ENCODE results near the gene SDK1.

DNA sequence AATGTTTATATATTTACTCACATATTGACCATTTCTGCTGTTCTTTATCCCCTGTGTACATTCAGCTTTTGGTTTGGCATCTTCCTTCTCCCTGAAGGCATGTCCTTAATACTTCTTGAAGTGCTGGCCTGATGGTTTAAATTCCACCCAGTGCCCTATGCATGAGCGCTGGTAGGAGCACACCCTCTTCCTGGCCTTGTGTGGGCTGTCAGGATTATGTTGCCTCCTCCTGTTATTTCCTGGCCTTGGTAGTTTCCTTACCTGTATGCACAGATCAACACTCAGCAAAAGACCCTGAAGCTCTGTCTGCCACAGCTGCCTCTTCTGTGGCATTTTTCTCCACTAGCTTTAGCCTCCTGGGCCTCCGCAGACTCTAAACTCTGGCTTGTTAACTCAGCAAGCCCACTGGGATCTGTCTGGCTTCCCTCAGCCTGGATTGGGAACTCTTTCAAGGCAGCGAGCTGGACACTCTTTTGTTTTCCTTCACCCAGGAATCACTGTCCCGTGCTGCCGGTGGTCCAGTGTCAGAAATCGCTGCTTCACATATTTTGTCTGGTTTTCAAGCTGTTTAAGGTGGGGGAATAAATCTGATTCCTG lies 595.2 kb downstream of the SDK1 start:
- TF ChIP-seq, protein P1, sequence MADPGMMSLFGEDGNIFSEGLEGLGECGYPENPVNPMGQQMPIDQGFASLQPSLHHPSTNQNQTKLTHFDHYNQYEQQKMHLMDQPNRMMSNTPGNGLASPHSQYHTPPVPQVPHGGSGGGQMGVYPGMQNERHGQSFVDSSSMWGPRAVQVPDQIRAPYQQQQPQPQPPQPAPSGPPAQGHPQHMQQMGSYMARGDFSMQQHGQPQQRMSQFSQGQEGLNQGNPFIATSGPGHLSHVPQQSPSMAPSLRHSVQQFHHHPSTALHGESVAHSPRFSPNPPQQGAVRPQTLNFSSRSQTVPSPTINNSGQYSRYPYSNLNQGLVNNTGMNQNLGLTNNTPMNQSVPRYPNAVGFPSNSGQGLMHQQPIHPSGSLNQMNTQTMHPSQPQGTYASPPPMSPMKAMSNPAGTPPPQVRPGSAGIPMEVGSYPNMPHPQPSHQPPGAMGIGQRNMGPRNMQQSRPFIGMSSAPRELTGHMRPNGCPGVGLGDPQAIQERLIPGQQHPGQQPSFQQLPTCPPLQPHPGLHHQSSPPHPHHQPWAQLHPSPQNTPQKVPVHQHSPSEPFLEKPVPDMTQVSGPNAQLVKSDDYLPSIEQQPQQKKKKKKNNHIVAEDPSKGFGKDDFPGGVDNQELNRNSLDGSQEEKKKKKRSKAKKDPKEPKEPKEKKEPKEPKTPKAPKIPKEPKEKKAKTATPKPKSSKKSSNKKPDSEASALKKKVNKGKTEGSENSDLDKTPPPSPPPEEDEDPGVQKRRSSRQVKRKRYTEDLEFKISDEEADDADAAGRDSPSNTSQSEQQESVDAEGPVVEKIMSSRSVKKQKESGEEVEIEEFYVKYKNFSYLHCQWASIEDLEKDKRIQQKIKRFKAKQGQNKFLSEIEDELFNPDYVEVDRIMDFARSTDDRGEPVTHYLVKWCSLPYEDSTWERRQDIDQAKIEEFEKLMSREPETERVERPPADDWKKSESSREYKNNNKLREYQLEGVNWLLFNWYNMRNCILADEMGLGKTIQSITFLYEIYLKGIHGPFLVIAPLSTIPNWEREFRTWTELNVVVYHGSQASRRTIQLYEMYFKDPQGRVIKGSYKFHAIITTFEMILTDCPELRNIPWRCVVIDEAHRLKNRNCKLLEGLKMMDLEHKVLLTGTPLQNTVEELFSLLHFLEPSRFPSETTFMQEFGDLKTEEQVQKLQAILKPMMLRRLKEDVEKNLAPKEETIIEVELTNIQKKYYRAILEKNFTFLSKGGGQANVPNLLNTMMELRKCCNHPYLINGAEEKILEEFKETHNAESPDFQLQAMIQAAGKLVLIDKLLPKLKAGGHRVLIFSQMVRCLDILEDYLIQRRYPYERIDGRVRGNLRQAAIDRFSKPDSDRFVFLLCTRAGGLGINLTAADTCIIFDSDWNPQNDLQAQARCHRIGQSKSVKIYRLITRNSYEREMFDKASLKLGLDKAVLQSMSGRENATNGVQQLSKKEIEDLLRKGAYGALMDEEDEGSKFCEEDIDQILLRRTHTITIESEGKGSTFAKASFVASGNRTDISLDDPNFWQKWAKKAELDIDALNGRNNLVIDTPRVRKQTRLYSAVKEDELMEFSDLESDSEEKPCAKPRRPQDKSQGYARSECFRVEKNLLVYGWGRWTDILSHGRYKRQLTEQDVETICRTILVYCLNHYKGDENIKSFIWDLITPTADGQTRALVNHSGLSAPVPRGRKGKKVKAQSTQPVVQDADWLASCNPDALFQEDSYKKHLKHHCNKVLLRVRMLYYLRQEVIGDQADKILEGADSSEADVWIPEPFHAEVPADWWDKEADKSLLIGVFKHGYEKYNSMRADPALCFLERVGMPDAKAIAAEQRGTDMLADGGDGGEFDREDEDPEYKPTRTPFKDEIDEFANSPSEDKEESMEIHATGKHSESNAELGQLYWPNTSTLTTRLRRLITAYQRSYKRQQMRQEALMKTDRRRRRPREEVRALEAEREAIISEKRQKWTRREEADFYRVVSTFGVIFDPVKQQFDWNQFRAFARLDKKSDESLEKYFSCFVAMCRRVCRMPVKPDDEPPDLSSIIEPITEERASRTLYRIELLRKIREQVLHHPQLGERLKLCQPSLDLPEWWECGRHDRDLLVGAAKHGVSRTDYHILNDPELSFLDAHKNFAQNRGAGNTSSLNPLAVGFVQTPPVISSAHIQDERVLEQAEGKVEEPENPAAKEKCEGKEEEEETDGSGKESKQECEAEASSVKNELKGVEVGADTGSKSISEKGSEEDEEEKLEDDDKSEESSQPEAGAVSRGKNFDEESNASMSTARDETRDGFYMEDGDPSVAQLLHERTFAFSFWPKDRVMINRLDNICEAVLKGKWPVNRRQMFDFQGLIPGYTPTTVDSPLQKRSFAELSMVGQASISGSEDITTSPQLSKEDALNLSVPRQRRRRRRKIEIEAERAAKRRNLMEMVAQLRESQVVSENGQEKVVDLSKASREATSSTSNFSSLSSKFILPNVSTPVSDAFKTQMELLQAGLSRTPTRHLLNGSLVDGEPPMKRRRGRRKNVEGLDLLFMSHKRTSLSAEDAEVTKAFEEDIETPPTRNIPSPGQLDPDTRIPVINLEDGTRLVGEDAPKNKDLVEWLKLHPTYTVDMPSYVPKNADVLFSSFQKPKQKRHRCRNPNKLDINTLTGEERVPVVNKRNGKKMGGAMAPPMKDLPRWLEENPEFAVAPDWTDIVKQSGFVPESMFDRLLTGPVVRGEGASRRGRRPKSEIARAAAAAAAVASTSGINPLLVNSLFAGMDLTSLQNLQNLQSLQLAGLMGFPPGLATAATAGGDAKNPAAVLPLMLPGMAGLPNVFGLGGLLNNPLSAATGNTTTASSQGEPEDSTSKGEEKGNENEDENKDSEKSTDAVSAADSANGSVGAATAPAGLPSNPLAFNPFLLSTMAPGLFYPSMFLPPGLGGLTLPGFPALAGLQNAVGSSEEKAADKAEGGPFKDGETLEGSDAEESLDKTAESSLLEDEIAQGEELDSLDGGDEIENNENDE (IDR thresholded peaks at IDR 0.05; ENCODE audit: insufficient replicate concordance, low read length): no peak
- TF ChIP-seq NRF1 (IDR thresholded peaks at IDR 0.05; ENCODE audit: low read depth, low read length): no peak
- TF ChIP-seq HDAC2 (IDR thresholded peaks at IDR 0.05; ENCODE audit: borderline replicate concordance in 1 of 2, low read depth in 2 of 2, low read length in 2 of 2): no peak
- TF ChIP-seq SIN3A (conservative IDR thresholded peaks at IDR 0.05 in 1 of 2, IDR thresholded peaks at IDR 0.05 in 1 of 2; ENCODE audit: low read depth in 1 of 2, low read length in 2 of 2): no peak
- TF ChIP-seq TAF1 (IDR thresholded peaks at IDR 0.05; ENCODE audit: low read depth, low read length): no peak
- no peak for TF ChIP-seq TCF12 (IDR thresholded peaks at IDR 0.05; ENCODE audit: low read depth, low read length)
- TF ChIP-seq EGR1 (IDR thresholded peaks at IDR 0.05; ENCODE audit: borderline replicate concordance, low read depth, low read length): no peak
- TF ChIP-seq, protein P2, sequence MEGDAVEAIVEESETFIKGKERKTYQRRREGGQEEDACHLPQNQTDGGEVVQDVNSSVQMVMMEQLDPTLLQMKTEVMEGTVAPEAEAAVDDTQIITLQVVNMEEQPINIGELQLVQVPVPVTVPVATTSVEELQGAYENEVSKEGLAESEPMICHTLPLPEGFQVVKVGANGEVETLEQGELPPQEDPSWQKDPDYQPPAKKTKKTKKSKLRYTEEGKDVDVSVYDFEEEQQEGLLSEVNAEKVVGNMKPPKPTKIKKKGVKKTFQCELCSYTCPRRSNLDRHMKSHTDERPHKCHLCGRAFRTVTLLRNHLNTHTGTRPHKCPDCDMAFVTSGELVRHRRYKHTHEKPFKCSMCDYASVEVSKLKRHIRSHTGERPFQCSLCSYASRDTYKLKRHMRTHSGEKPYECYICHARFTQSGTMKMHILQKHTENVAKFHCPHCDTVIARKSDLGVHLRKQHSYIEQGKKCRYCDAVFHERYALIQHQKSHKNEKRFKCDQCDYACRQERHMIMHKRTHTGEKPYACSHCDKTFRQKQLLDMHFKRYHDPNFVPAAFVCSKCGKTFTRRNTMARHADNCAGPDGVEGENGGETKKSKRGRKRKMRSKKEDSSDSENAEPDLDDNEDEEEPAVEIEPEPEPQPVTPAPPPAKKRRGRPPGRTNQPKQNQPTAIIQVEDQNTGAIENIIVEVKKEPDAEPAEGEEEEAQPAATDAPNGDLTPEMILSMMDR (IDR thresholded peaks at IDR 0.05; ENCODE audit: control extremely low read depth in 1 of 3, insufficient read depth in 1 of 3, low read depth in 1 of 3, low read length in 3 of 3): no peak
- no peak for TF ChIP-seq ZNF274 (IDR thresholded peaks at IDR 0.05; ENCODE audit: borderline replicate concordance, extremely low read depth, low read length)
- TF ChIP-seq, protein P3, sequence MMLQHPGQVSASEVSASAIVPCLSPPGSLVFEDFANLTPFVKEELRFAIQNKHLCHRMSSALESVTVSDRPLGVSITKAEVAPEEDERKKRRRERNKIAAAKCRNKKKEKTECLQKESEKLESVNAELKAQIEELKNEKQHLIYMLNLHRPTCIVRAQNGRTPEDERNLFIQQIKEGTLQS (IDR thresholded peaks at IDR 0.05; ENCODE audit: insufficient read depth, low read depth, low read length): no peak
